Suprapubic skin (tissue), 4 donors: ENCODE results near the gene F2. TPM values are rescaled to one million over a fixed set of nuclear protein-coding genes. Genes with fewer than 3 reads are reported as not detected.
"Not testable (repeated sequence)": the region's sequence is repeated elsewhere in the genome, so short reads cannot be mapped to it uniquely, and the experiment has no call there.

Experiments
- DNase-seq, 2 donors: peaks; one replicate each; pipeline ENCODE4 v3.0.0-alpha.2; 2019; ENCODE audit warnings: low spot score in 2 of 2
- H3K27ac ChIP-seq: fragments of 200-600 bp; sonication (generic); one replicate; pipeline ENCODE4 v1.5.1; 2019
- H3K27me3 ChIP-seq: fragments of 200-600 bp; sonication (generic); one replicate; pipeline ENCODE4 v1.5.1; 2019
- H3K36me3 ChIP-seq: fragments of 200-600 bp; sonication (generic); one replicate; pipeline ENCODE4 v1.5.1; 2019
- H3K4me1 ChIP-seq: fragments of 200-600 bp; sonication (generic); one replicate; pipeline ENCODE4 v1.5.1; 2019
- H3K4me3 ChIP-seq: fragments of 200-600 bp; sonication (generic); one replicate; pipeline ENCODE4 v1.5.1; 2019; ENCODE audit warnings: mild to moderate bottlenecking
- H3K9me3 ChIP-seq: fragments of 200-600 bp; sonication (generic); one replicate; pipeline ENCODE4 v1.5.1; 2019
- CTCF ChIP-seq, 2 donors: fragments of 200-600 bp in 1 of 2; fragments of 450-650 bp in 1 of 2; sonication (generic) in 1 of 2; IDR thresholded peaks; one replicate each; pipeline ENCODE4 v1.5.1; 2016 to 2019; ENCODE audit warnings: antibody characterized with exemption in 2 of 2, mild to moderate bottlenecking in 1 of 2, moderate library complexity in 1 of 2
- EP300 ChIP-seq: sonication (generic); formaldehyde crosslinking; IDR thresholded peaks from one replicate; pipeline ENCODE4 v1.6.1; 2017; ENCODE audit warnings: antibody characterized with exemption
- POLR2A ChIP-seq, 2 donors: fragments of 450-650 bp; IDR thresholded peaks; one replicate each; pipeline ENCODE4 v1.6.1; 2017; ENCODE audit warnings: antibody characterized with exemption in 2 of 2, mild to moderate bottlenecking in 2 of 2, moderate library complexity in 2 of 2
- POLR2AphosphoS5 ChIP-seq, 3 donors: sonication (generic); formaldehyde crosslinking; IDR thresholded peaks; one replicate each; pipeline ENCODE4 v1.6.1; 2017; ENCODE audit warnings: antibody characterized with exemption in 3 of 3
- WGBS: methylation state at CpG from one replicate; pipeline ENCODE4 v1.1.5; 2018; 5-methylcytosine and 5-hydroxymethylcytosine counted together
- total RNA-seq, 4 donors: library from RNA; depleted of rRNA; stranded (reverse); fragments of >200 nt; gene quantifications; one replicate each; pipeline ENCODE4 v1.1.0, GENCODE V29; 2016

The F2 gene
- total RNA-seq, 4 donors from 2014 or later = 1.6 TPM; not detected in 3

GRCh38 chr11:46712874-46713576, 6.0 kb upstream of the F2 start:
- no peaks in the 10 kb centered on the region for H3K9me3 ChIP-seq
- DNase-seq = no peak
- no peak overlapping the region for H3K4me3 ChIP-seq
- H3K4me1 ChIP-seq = peaks cover 4% of the 10 kb centered on the region
- no peaks in the 10 kb centered on the region for H3K36me3 ChIP-seq
- no peaks in the 10 kb centered on the region for H3K27me3 ChIP-seq
- 90% methylated on average over 7 of the region's 7 CpGs for WGBS
- TF ChIP-seq POLR2AphosphoS5 (IDR thresholded peaks at IDR 0.05) (no peak), CTCF (IDR thresholded peaks at IDR 0.05) (no peak), EP300 (no peak), POLR2A (IDR thresholded peaks at IDR 0.05) (no peak)
- no peak overlapping the region for H3K27ac ChIP-seq

- not testable (repeated sequence) for H3K27ac ChIP-seq, H3K36me3 ChIP-seq, H3K27me3 ChIP-seq, DNase-seq, H3K4me1 ChIP-seq, H3K4me3 ChIP-seq, H3K9me3 ChIP-seq
- 92% methylated on average over 2 of the region's 2 CpGs for WGBS
These were observed 1.2 kb upstream of the F2 start for GRCh38 chr11:46717825-46718154.

- H3K36me3 ChIP-seq = no peaks in the 10 kb centered on the region
- no peaks in the 10 kb centered on the region for H3K27me3 ChIP-seq
- H3K4me3 ChIP-seq = no peak overlapping the region
- TF ChIP-seq EP300 = no peak
- TF ChIP-seq CTCF (IDR thresholded peaks at IDR 0.05) = no peak
- no peak for TF ChIP-seq POLR2A (IDR thresholded peaks at IDR 0.05)
- no peak for TF ChIP-seq POLR2AphosphoS5 (IDR thresholded peaks at IDR 0.05)
- H3K9me3 ChIP-seq = no peaks in the 10 kb centered on the region
- H3K27ac ChIP-seq = no peak overlapping the region
- no peak for DNase-seq
- WGBS = 86% methylated on average over 11 of the region's 11 CpGs
- no peaks in the 10 kb centered on the region for H3K4me1 ChIP-seq
These were observed 626 bp upstream of the F2 start for GRCh38 chr11:46718155-46719019.

GRCh38 chr11:46719543-46720218, 668 bp downstream of the F2 start:
- no peak for TF ChIP-seq EP300
- TF ChIP-seq CTCF (IDR thresholded peaks at IDR 0.05) = no peak
- TF ChIP-seq POLR2A (IDR thresholded peaks at IDR 0.05) = no peak
- no peak for TF ChIP-seq POLR2AphosphoS5 (IDR thresholded peaks at IDR 0.05)
- H3K27ac ChIP-seq = no peak overlapping the region
- H3K4me1 ChIP-seq = no peaks in the 10 kb centered on the region
- H3K27me3 ChIP-seq = no peaks in the 10 kb centered on the region
- no peaks in the 10 kb centered on the region for H3K9me3 ChIP-seq
- no peaks in the 10 kb centered on the region for H3K36me3 ChIP-seq
- no peak overlapping the region for H3K4me3 ChIP-seq
- no peak for DNase-seq
- WGBS = 91% methylated on average over 22 of the region's 25 CpGs

- H3K4me1 ChIP-seq = no peaks in the 10 kb centered on the region
- TF ChIP-seq POLR2AphosphoS5 (IDR thresholded peaks at IDR 0.05) (no peak), CTCF (IDR thresholded peaks at IDR 0.05) (no peak), POLR2A (IDR thresholded peaks at IDR 0.05) (no peak), EP300 (no peak)
- H3K9me3 ChIP-seq = no peaks in the 10 kb centered on the region
- WGBS = 80% methylated on average over 6 of the region's 6 CpGs
- H3K27me3 ChIP-seq = no peaks in the 10 kb centered on the region
- no peak overlapping the region for H3K4me3 ChIP-seq
- no peak overlapping the region for H3K27ac ChIP-seq
- DNase-seq = no peak
- no peaks in the 10 kb centered on the region for H3K36me3 ChIP-seq
These were observed 2.3 kb downstream of the F2 start for GRCh38 chr11:46721286-46721685.
